Smooth muscle cell of bladder (primary cell): ENCODE results near the gene KNOP1. TPM values are rescaled to one million over a fixed set of nuclear protein-coding genes. Genes with fewer than 3 reads are reported as not detected.

Experiments used
- total RNA-seq: library from RNA; depleted of rRNA; stranded (reverse); fragments of >200 nt; gene quantifications from 2 replicates; pipeline ENCODE4 v1.2.3, GENCODE V29; 2014

The KNOP1 gene, protein sequence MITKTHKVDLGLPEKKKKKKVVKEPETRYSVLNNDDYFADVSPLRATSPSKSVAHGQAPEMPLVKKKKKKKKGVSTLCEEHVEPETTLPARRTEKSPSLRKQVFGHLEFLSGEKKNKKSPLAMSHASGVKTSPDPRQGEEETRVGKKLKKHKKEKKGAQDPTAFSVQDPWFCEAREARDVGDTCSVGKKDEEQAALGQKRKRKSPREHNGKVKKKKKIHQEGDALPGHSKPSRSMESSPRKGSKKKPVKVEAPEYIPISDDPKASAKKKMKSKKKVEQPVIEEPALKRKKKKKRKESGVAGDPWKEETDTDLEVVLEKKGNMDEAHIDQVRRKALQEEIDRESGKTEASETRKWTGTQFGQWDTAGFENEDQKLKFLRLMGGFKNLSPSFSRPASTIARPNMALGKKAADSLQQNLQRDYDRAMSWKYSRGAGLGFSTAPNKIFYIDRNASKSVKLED
- total RNA-seq: 8.7 and 10.5 TPM in 2 replicates

DNA sequence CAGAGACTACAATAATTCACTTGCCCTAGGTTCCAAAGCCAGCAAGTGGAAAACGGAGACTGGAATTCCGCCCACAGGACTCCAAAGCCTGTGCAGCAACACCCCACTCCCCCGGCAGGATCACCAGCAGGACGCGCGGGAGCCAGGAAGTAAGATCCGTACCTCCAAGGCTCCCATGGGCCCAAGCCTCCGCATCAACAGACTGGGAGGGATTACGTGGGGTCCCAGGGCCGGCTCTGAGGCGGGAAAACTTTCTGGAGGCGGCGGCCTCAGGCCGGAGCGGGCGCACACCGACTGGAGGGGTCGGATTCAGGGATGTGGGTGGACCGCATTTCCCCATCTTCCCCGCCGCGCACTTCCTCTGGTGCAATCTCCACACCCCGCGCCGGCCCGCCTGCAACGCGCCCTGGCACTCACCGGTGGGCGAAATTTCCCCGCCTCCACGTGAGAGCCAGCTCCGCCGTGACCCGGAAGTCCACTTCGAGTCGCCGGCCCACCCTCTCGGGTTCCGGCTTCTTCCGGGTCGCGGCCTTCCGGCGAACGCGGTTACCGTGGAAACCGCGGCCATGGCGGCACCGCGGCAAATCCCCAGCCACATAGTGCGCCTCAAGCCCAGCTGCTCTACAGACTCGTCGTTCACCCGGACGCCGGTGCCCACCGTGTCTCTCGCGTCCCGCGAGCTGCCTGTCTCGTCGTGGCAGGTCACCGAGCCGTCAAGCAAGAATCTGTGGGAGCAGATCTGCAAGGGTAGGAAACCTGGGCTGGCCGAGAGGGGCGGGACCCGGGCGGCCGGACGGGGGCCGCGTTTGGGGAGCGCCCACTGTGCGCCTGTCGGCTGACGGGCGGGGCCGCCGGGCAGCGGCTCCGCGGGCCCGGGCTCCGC lies at the start of gene KNOP1, which contains the start of gene IQCK:
TSS of gene KNOP1 (minus strand) at position 487 of the 883 bp plus-strand sequence. CDS start 3,192 bp downstream, outside the sequence.
TSS of gene IQCK (plus strand) at position 531 of the 883 bp plus-strand sequence. CDS start at position 567, 36 bp downstream.

Other genes with a start within 250 kb of the KNOP1 start
- gene GDE1, start 196.1 kb downstream of the KNOP1 start, total RNA-seq: 61.7 and 66.4 TPM in 2 replicates
- 6.2 and 6.3 TPM in 2 replicates for gene CCP110, start 194.3 kb downstream of the KNOP1 start, total RNA-seq
- 34.1 and 34.2 TPM in 2 replicates for gene VPS35L, start 162.5 kb downstream of the KNOP1 start, total RNA-seq
- gene IQCK, start within 50 bp of the KNOP1 start, total RNA-seq: 5.8 and 6.5 TPM in 2 replicates
- gene GPRC5B, start 166.6 kb upstream of the KNOP1 start, total RNA-seq: 11.5 and 12.2 TPM in 2 replicates